HCT116 (cell line): ENCODE measurements around the gene MORN5. TPM values are rescaled to one million over a fixed set of nuclear protein-coding genes. Genes with fewer than 3 reads are reported as not detected.

Experiments
- ATAC-seq: fragments of 200-7000 bp; cut with Tn5 transposase; 2 replicates; pipeline ENCODE4 v1.9.1; 2020; ENCODE audit warnings: mild to moderate bottlenecking, moderate library complexity
- BruUV-seq: library from RNA; stranded (reverse); fragments of 400-500 nt; replicated peaks from 2 replicates; lab custom pipeline; 2021; lab: Mats Ljungman, UMichigan
- CTCF ChIA-PET: fragments of 300-600 bp; sonication (Branson Sonifier 250); formaldehyde crosslinking; loops from one replicate; lab custom pipeline; 2021; ENCODE audit warnings: antibody characterized with exemption; lab: Charles Lee
- POLR2A ChIA-PET: fragments of 300-600, 350-600 bp; sonication (Branson Sonifier 250); formaldehyde crosslinking; loops from one replicate; lab custom pipeline; 2021; ENCODE audit warnings: antibody characterized with exemption; lab: Charles Lee
- RAD21 ChIA-PET, 2 experiments: fragments of 300-600 bp; sonication (Branson Sonifier 250); formaldehyde crosslinking; loops; one replicate each; lab custom pipeline; 2023; ENCODE audit warnings: low total read pairs in 2 of 2; ENCODE audit not compliant: uncharacterized antibody in 2 of 2, unreplicated experiment in 2 of 2, low non-redundant PET in 1 of 2; lab: Charles Lee
- DNase-seq: peaks from one replicate; pipeline ENCODE4 v3.0.0-alpha.2; 2010; ENCODE audit warnings: low read depth, low spot score
- H2AFZ ChIP-seq: fragments of 200-600 bp; shearing (Covaris generic), sonication (generic); 2 replicates; pipeline ENCODE4 v1.6.1; 2017; ENCODE audit warnings: low read depth, mixed run types, mixed read lengths, antibody characterized with exemption, low read length; ENCODE audit not compliant: poor library complexity, severe bottlenecking
- H3K27ac ChIP-seq: 2 replicates; pipeline ENCODE4 v1.5.1; 2012; ENCODE audit warnings: low read depth, low read length
- H3K27me3 ChIP-seq: fragments of 200-600 bp; sonication (generic); 2 replicates; pipeline ENCODE4 v1.6.1; 2016; ENCODE audit warnings: mixed run types, low read length, mixed read lengths; ENCODE audit not compliant: insufficient read depth
- H3K36me3 ChIP-seq, 2 experiments: fragments of 200-500 bp in 1 of 2; fragments of 200-600 bp in 1 of 2; sonication (Bioruptor generic) in 1 of 2; sonication (generic) in 1 of 2; 2 replicates each; pipeline versions ENCODE4 v1.5.1 to v1.6.1; 2014 to 2016; ENCODE audit warnings: low read length in 2 of 2, inconsistent platforms in 1 of 2, mixed read lengths in 1 of 2, mixed run types in 1 of 2; ENCODE audit not compliant: insufficient read depth in 2 of 2, control insufficient read depth in 1 of 2
- H3K4me1 ChIP-seq, 2 experiments: fragments of 200-600 bp in 1 of 2; sonication (generic) in 1 of 2; 2 replicates each; pipeline versions ENCODE4 v1.5.1 to v1.6.1; 2012 to 2017; ENCODE audit warnings: low read length in 2 of 2, inconsistent platforms in 1 of 2, mild to moderate bottlenecking in 1 of 2, mixed read lengths in 1 of 2, mixed run types in 1 of 2, moderate library complexity in 1 of 2; ENCODE audit not compliant: insufficient read depth in 2 of 2, control insufficient read depth in 1 of 2
- H3K4me2 ChIP-seq: fragments of 200-600 bp; sonication (generic); 2 replicates; pipeline ENCODE4 v1.6.1; 2017; ENCODE audit warnings: mixed run types, low read length, mixed read lengths
- H3K4me3 ChIP-seq, 2 experiments: fragments of 200-600 bp in 1 of 2; sonication (generic) in 1 of 2; replicated peaks in 1 of 2; 2 replicates each; pipeline ENCODE4 v1.5.1; 2011 to 2016; ENCODE audit warnings: low read length in 2 of 2, control low read depth in 1 of 2, low read depth in 1 of 2, mild to moderate bottlenecking in 1 of 2, mixed read lengths in 1 of 2, mixed run types in 1 of 2
- H3K79me2 ChIP-seq: fragments of 200-600 bp; sonication (generic); 2 replicates; pipeline ENCODE4 v1.6.1; 2017; ENCODE audit warnings: mild to moderate bottlenecking, mixed run types, low read length, moderate library complexity, mixed read lengths; ENCODE audit not compliant: insufficient read depth
- H3K9ac ChIP-seq: fragments of 200-600 bp; sonication (generic); 2 replicates; pipeline ENCODE4 v1.6.1; 2016; ENCODE audit warnings: low read length, mixed read lengths
- H3K9me2 ChIP-seq: fragments of 200-600 bp; sonication (generic), shearing (Covaris generic); 2 replicates; pipeline ENCODE4 v1.6.1; 2017; ENCODE audit warnings: mixed run types, mild to moderate bottlenecking, moderate library complexity; ENCODE audit not compliant: insufficient read depth
- H3K9me3 ChIP-seq, 2 experiments: fragments of 200-500 bp in 1 of 2; fragments of 200-600 bp in 1 of 2; sonication (Bioruptor generic) in 1 of 2; sonication (generic) in 1 of 2; 2 replicates each; pipeline ENCODE4 v1.6.1; 2014 to 2017; ENCODE audit warnings: low read length in 2 of 2, mixed read lengths in 2 of 2, inconsistent platforms in 1 of 2, low read depth in 1 of 2, mild to moderate bottlenecking in 1 of 2, mixed run types in 1 of 2, moderate library complexity in 1 of 2; ENCODE audit not compliant: control insufficient read depth in 1 of 2, insufficient read depth in 1 of 2
- H4K20me1 ChIP-seq: fragments of 200-600 bp; sonication (generic), shearing (Covaris generic); 2 replicates; pipeline ENCODE4 v1.6.1; 2017; ENCODE audit warnings: mixed run types, mild to moderate bottlenecking, moderate library complexity; ENCODE audit not compliant: insufficient read depth
- CBX3 ChIP-seq: IDR thresholded peaks from 2 replicates; pipeline ENCODE4 v1.6.1; 2012; ENCODE audit warnings: low read depth
- CEBPB ChIP-seq: IDR thresholded peaks from 2 replicates; pipeline ENCODE4 v1.6.1; 2012; ENCODE audit warnings: low read depth
- CTCF ChIP-seq, 3 experiments: fragments of 200-600 bp in 1 of 3; sonication (generic) in 1 of 3; IDR thresholded peaks in 2 of 3; conservative IDR thresholded peaks in 1 of 3; 2 replicates each; pipeline ENCODE4 v1.5.1; 2012 to 2017; ENCODE audit warnings: low read depth in 2 of 3, low read length in 2 of 3, antibody characterized with exemption in 1 of 3, borderline replicate concordance in 1 of 3, control low read depth in 1 of 3, mild to moderate bottlenecking in 1 of 3, mixed read lengths in 1 of 3, mixed run types in 1 of 3, moderate library complexity in 1 of 3; ENCODE audit not compliant: insufficient read depth in 1 of 3
- EGR1 ChIP-seq: IDR thresholded peaks from 2 replicates; pipeline ENCODE4 v1.6.1; 2012; ENCODE audit warnings: low read depth
- FOSL1 ChIP-seq: IDR thresholded peaks from 2 replicates; pipeline ENCODE4 v1.6.1; 2012; ENCODE audit warnings: low read depth
- MAX ChIP-seq: IDR thresholded peaks from 2 replicates; pipeline ENCODE4 v1.6.1; 2012
- POLR2AphosphoS5 ChIP-seq: IDR thresholded peaks from 2 replicates; pipeline ENCODE4 v1.6.1; 2011; ENCODE audit warnings: mild to moderate bottlenecking, low read depth, low read length, moderate library complexity
- RAD21 ChIP-seq: IDR thresholded peaks from 2 replicates; pipeline ENCODE4 v1.6.1; 2012; ENCODE audit warnings: low read depth, mild to moderate bottlenecking
- TCF7L2 ChIP-seq: IDR thresholded peaks from 2 replicates; pipeline ENCODE4 v1.7.0; 2011; ENCODE audit warnings: borderline replicate concordance, inconsistent platforms; ENCODE audit not compliant: insufficient read depth, insufficient read length; ENCODE audit errors: extremely low read depth
- YY1 ChIP-seq: IDR thresholded peaks from 2 replicates; pipeline ENCODE4 v1.6.1; 2011; ENCODE audit warnings: low read length, low read depth, moderate library complexity, mild to moderate bottlenecking; ENCODE audit not compliant: insufficient replicate concordance; ENCODE audit errors: extremely low read depth
- ZFX ChIP-seq: fragments of 450-650 bp; IDR thresholded peaks from 2 replicates; pipeline ENCODE4 v1.6.1; 2017
- ZNF274 ChIP-seq: fragments of 200-500 bp; sonication (Bioruptor generic); IDR thresholded peaks from 2 replicates; pipeline ENCODE4 v1.6.1; 2014; ENCODE audit warnings: mild to moderate bottlenecking, low read depth, low read length, inconsistent platforms
- intact Hi-C: fragments of 100-400 bp; cut with micrococcal nuclease; formaldehyde crosslinking; loops from 2 replicates; pipeline ENCODE4 v1.10.0; 2022
- total RNA-seq: library from RNA; stranded (reverse); gene quantifications from one replicate; pipeline ENCODE4 v1.2.1, GENCODE V29; 2021; ENCODE audit not compliant: unreplicated experiment

The MORN5 gene
- total RNA-seq, 1 experiment from 2014 or later, result not detected

GRCh38 chr9:122119721-122120120 is 40.0 kb upstream of the MORN5 start:
- H3K9ac ChIP-seq, result no peak overlapping the region
- no peak for TF ChIP-seq CBX3
- TF ChIP-seq POLR2AphosphoS5, result no peak
- TF ChIP-seq TCF7L2, result no peak
- no peak for TF ChIP-seq FOSL1
- no peak for TF ChIP-seq RAD21
- no peak for TF ChIP-seq EGR1
- TF ChIP-seq CEBPB, result no peak
- no peak for TF ChIP-seq ZNF274
- no peak overlapping the region for H3K27ac ChIP-seq
- POLR2A ChIA-PET, result no interaction called here
- no peaks in the 10 kb centered on the region for H3K9me3 ChIP-seq
- no peak for ATAC-seq
- H3K4me2 ChIP-seq, result no peak overlapping the region
- RAD21 ChIA-PET, result no interaction called here
- peaks cover 4% of the 10 kb centered on the region for H3K27me3 ChIP-seq
- H3K79me2 ChIP-seq, result no peaks in the 10 kb centered on the region
- no peak overlapping the region for H3K4me3 ChIP-seq
- no peak overlapping the region for H2AFZ ChIP-seq
- H4K20me1 ChIP-seq, result no peaks in the 10 kb centered on the region
- no peaks in the 10 kb centered on the region for H3K9me2 ChIP-seq
- intact Hi-C loops, result loop anchor here (10.0 kb wide), 1 partner anchor 1235 kb away; the partner anchor contains the start of gene CRB2
- BruUV-seq, result no TSS peak
- CTCF ChIA-PET, result interaction anchor here (0.6 to 8.5 kb wide), 2 partner anchors 21 to 1921 kb away, joined by 4 to 169 read pairs; no protein-coding TSS in a partner anchor
- no peaks in the 10 kb centered on the region for H3K36me3 ChIP-seq
- peaks cover 0 to 4% of the 10 kb centered on the region in 2 experiments; a peak in 1 of 4 replicates for H3K4me1 ChIP-seq
- DNase-seq, result no peak

GRCh38 chr9:122120316-122121071 is 39.2 kb upstream of the MORN5 start:
- ChIA-PET POLR2A (no interaction called here), CTCF (interaction anchor here (0.6 to 9.5 kb wide), 5 partner anchors 22 to 1920 kb away, joined by 3 to 229 read pairs (median 4); no protein-coding TSS in a partner anchor), RAD21 (interaction anchor here in 1 of 2 experiments (1.8 kb wide), 1 partner anchor 21 kb away, joined by 4 read pairs; no protein-coding TSS in a partner anchor)
- Histone ChIP-seq H3K27me3 (no peaks in the 10 kb centered on the region), H3K79me2 (no peaks in the 10 kb centered on the region), H3K27ac (no peak overlapping the region), H4K20me1 (no peaks in the 10 kb centered on the region), H3K4me3 (no peak overlapping the region), H3K4me2 (no peak overlapping the region), H3K9me2 (no peaks in the 10 kb centered on the region), H2AFZ (no peak overlapping the region), H3K36me3 (no peaks in the 10 kb centered on the region), H3K9ac (no peak overlapping the region), H3K4me1 (peaks cover 0 to 8% of the 10 kb centered on the region in 2 experiments; a peak in 1 of 4 replicates), H3K9me3 (no peaks in the 10 kb centered on the region)
- TF ChIP-seq TCF7L2 (no peak), RAD21 (no peak), FOSL1 (no peak), POLR2AphosphoS5 (no peak), CBX3 (no peak), YY1 (no peak), MAX (no peak), CTCF (IDR thresholded peaks at IDR 0.05 in 2 of 3, conservative IDR thresholded peaks at IDR 0.05 in 1 of 3; ENCODE audit: borderline replicate concordance in 1 of 3, insufficient read depth in 1 of 3, low read depth in 2 of 3, low read length in 2 of 3) (no peak), ZFX (no peak), CEBPB (no peak)
- intact Hi-C loops, result loop anchor here (10.0 kb wide), 1 partner anchor 1234 kb away; the partner anchor contains the start of gene CRB2
- DNase-seq, result no peak
- ATAC-seq, result no peak
- BruUV-seq, result no TSS peak
